Stimulated activated CD4-positive, alpha-beta T cell treated with anti-CD3 and anti-CD28 coated beads, Interleukin-1b, Interleukin-23, amount 100 ng/mL, for 24 hours (primary cell): ENCODE results near the gene PIM2.
"Not testable (repeated sequence)": the region's sequence is repeated elsewhere in the genome, so short reads cannot be mapped to it uniquely, and the experiment has no call there.

ENCODE experiments used
- DNase-seq, 4 experiments: peaks; one replicate each; pipeline ENCODE4 v3.0.0-alpha.2; 2020; ENCODE audit warnings: low read depth in 4 of 4, low spot score in 1 of 4

PIM2 gene

GRCh38 chrX:48909703-48910294 is 9.0 kb downstream of the PIM2 start:
- DNase-seq = no peak

GRCh38 chrX:48908600-48908999 is 10.2 kb downstream of the PIM2 start:
- no peak for DNase-seq

- DNase-seq = no peak
Measured at GRCh38 chrX:48905090-48905790, 13.6 kb downstream of the PIM2 start.

- no peak for DNase-seq
Measured at GRCh38 chrX:48904626-48905025, 14.2 kb downstream of the PIM2 start.

- DNase-seq = no peak
Measured at GRCh38 chrX:48904180-48904579, 14.6 kb downstream of the PIM2 start.

GRCh38 chrX:48903290-48903689 is 15.5 kb downstream of the PIM2 start:
- DNase-seq = no peak

- no peak for DNase-seq
Measured at GRCh38 chrX:48902776-48903175, 16.0 kb downstream of the PIM2 start.

- no peak for DNase-seq
Measured at GRCh38 chrX:48902135-48902534, 16.7 kb downstream of the PIM2 start.

- no peak for DNase-seq
Measured at GRCh38 chrX:48901069-48901468, 17.8 kb downstream of the PIM2 start.

GRCh38 chrX:48899078-48899410 is 19.8 kb downstream of the PIM2 start:
- DNase-seq = no peak

GRCh38 chrX:48897625-48898306 is 21.1 kb downstream of the PIM2 start, which contains the start of the genes PQBP1 and TIMM17B:
PQBP1 (plus strand) TSS chrX:48897930; CDS start chrX:48898510, 580 bp downstream.
TIMM17B (minus strand) TSS chrX:48897768; CDS start chrX:48897749, 19 bp downstream.
- peak in 3 of 4 experiments; percentile 59 to 77 (median 68) for DNase-seq

GRCh38 chrX:48897157-48897624 is 21.6 kb downstream of the PIM2 start:
- peak in 1 of 4 experiments; percentile 48 for DNase-seq

GRCh38 chrX:48896611-48897011 is 22.2 kb downstream of the PIM2 start:
- DNase-seq = no peak

GRCh38 chrX:48894891-48895290 is 23.9 kb downstream of the PIM2 start:
- no peak for DNase-seq

- DNase-seq = no peak
Measured at GRCh38 chrX:48893556-48894348, 25.1 kb downstream of the PIM2 start.

GRCh38 chrX:48892896-48893295 is 25.9 kb downstream of the PIM2 start:
- DNase-seq = no peak

GRCh38 chrX:48891402-48892288 is 27.2 kb downstream of the PIM2 start:
- peak in 3 of 4 experiments; percentile 42 to 64 (median 51) for DNase-seq

GRCh38 chrX:48890934-48891401 is 27.9 kb downstream of the PIM2 start:
- DNase-seq = no peak

GRCh38 chrX:48890296-48890925 is 28.4 kb downstream of the PIM2 start:
- DNase-seq = no peak

GRCh38 chrX:48886586-48886985 is 32.2 kb downstream of the PIM2 start:
- DNase-seq = not testable (repeated sequence)
